Stomach (tissue), 4 donors: Measurements from ENCODE around the gene JAK1.

Source experiments
- CTCF ChIP-seq, 7 experiments: fragments of 450-650 bp in 4 of 7; fragments of 200-600 bp in 3 of 7; sonication (generic) in 3 of 7; IDR thresholded peaks; one replicate each; pipeline ENCODE4 v1.5.1; 2016 to 2019; ENCODE audit warnings: antibody characterized with exemption in 7 of 7, control low read depth in 2 of 7, mild to moderate bottlenecking in 1 of 7
- EP300 ChIP-seq: sonication (generic); formaldehyde crosslinking; IDR thresholded peaks from one replicate; pipeline ENCODE4 v1.6.1; 2017; ENCODE audit warnings: antibody characterized with exemption
- POLR2A ChIP-seq, 4 donors: fragments of 450-650 bp; IDR thresholded peaks; one replicate each; pipeline ENCODE4 v1.6.1; 2016; ENCODE audit warnings: antibody characterized with exemption in 4 of 4, control low read depth in 2 of 4, mild to moderate bottlenecking in 1 of 4, moderate library complexity in 1 of 4
- POLR2AphosphoS5 ChIP-seq, 3 donors: sonication (generic); formaldehyde crosslinking; IDR thresholded peaks; one replicate each; pipeline ENCODE4 v1.6.1; 2016; ENCODE audit warnings: antibody characterized with exemption in 3 of 3

DNA sequence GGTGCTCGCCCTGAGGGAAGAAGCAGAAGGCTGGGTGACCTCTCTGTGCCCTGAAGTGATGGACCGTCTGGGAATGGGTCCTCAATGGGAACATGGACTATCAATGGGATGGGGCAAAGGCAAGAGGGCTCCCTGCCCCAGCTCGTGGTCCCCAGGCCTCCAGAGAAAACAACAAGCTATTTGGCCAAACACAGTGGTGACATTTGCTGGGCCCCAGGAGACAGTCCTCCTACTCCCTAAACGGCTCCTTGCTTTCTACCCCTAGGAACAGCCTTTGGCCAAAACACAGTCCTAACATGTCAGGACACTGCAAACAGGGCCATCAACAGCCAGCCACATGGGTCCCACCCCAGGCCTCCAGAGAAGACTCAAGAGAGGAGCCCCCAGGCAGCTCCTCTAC lies 118.7 kb downstream of the JAK1 start:
- no peak for TF ChIP-seq CTCF (IDR thresholded peaks at IDR 0.05)
- no peak for TF ChIP-seq POLR2A (IDR thresholded peaks at IDR 0.05)
- TF ChIP-seq POLR2AphosphoS5 (IDR thresholded peaks at IDR 0.05), result no peak
- no peak for TF ChIP-seq EP300
